ENCODE measurements around the gene MEIG1. TPM values are rescaled to one million over a fixed set of nuclear protein-coding genes. Genes with fewer than 3 reads are reported as not detected.
"Not testable (repeated sequence)": the region's sequence is repeated elsewhere in the genome, so short reads cannot be mapped to it uniquely, and the experiment has no call there.

MEIG1 gene, protein sequence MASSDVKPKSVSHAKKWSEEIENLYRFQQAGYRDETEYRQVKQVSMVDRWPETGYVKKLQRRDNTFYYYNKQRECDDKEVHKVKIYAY
- total RNA-seq (2014; rRNA removed; shearing (Covaris generic); ENCODE audit: low replicate concordance) = 3.5 TPM in 1 of 2 replicates, not detected in the other

DNA sequence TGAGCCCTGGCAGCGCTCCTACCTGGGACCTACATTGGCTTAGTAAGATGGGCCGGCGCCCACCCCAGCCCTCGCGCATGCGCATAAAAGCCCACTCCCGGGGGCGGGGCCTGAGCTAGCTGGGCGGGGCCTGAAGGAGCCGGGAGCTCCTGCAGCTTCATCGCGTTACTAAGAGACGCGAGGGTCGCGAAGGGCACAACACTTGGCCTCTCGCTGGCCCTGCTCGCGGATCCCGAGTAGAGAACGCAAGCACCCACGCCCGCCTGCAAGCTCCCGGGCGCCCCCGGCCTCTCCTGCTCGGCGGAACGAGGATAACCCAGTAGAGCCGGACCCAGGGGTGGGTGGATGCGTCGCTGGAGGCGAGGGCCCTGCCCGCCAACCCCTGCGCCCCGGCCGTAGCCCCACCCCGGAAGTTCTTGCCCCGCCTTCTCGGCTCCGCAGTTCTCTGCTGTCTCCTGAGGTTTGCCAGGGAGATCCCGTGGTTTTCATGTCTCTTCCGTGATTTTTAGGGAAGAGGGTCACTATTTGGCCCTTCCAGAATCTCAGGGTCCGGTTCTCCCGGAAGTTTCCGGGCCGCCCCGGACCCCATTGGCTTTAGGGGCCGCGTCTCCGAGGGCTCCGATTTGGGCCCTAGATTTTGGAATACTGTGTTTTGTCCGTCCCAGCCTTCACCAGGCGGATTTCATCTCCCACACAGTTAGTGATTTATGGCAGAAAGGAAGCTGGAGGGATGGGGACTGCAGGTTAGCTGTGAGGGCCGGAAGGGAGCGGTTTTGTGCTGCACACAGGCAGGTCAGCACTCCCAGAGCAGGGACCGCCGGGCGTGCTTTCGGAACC lies at the start of gene MEIG1:
MEIG1 (plus strand) TSS at position 168 of the 837 bp plus-strand sequence. CDS start 7,081 bp downstream, outside the sequence.
- in situ Hi-C loops (cut with HindIII; ENCODE audit: low pct_unique_long_range_greater_than_20kb, low sequenced_read_pairs) = no loop called here
- peak; percentile 96 for DNase-seq (ENCODE audit: low read depth)

DNA sequence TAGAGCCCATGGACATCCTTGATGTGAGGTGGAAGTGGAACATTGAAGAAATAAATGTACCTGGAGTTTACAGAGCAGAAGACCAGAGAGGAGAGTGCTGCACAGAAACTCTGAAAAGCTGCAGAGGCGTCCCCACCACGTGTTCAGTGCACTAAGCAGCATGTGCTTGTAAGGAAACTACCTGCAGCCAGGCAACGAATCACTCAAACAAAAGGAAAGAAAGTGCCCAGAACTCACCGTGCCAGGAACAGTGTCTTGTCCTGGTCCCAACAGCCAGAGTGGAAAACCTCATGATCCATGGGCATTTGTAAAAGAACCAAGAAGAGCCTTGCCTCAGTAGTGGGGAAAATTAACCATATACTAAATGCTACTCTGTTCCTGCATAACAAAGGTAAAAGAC lies 48.2 kb upstream of the MEIG1 start:
- in situ Hi-C loops (cut with HindIII; ENCODE audit: low pct_unique_long_range_greater_than_20kb, low sequenced_read_pairs) = no loop called here
- DNase-seq (ENCODE audit: low read depth) = no peak

DNA sequence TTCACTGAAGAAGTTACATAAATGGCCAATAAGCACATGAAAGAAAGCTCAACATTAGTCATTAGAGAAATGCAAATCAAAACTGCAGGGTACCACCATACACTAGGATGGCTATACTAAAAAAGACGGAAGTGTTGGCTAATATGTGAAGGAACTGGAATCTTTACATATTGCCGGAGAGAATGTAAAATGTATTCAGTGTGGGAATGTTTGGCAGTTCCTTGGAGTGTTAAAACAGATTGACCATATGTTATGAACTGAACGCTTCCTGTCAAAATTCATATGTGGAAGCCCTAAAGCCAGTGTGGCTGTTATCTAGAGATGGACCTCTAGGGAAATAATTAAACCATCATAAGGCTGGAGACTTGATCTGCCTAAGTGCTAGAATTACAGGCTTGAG lies 47.4 kb upstream of the MEIG1 start:
- no peak for DNase-seq (ENCODE audit: low read depth)
- in situ Hi-C loops (cut with HindIII; ENCODE audit: low pct_unique_long_range_greater_than_20kb, low sequenced_read_pairs) = no loop called here

DNA sequence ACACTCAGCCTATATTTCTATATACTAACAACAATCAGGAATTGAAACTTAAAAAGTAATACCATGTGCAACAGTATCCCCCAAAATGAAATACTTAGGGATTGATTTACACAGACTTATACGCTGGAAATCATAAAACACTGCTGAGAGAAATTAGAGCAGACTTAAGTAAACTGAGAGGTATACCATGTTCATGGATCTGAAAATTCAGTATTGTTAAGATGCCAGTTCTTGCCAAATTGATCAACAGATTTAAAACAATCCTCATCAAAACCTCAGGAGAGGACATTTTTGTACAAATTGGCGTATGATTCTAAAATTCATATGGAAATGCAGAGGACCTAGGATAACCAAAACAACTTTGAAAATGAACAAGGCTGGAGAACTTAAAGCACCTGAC lies 42.6 kb upstream of the MEIG1 start:
- no peak for DNase-seq (ENCODE audit: low read depth)
- in situ Hi-C loops (cut with HindIII; ENCODE audit: low pct_unique_long_range_greater_than_20kb, low sequenced_read_pairs) = no loop called here

DNA sequence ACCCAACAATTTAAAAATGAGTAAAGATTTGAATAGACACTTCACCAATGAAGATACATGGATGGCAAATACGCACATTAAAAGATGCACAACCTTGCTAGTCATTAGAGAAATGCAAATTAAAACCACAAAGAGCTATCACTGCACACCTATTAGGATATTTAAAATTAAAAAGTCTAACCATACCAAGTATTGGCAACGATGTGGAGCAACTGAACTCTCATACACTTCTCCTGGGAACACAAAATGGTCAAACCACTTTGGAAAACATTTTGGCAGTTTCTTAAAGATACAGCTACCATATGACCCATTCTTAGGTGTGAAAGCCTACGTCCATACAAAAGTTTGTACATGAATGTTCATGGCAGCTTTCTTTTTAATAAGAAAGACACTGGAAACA lies 41.4 kb upstream of the MEIG1 start:
- in situ Hi-C loops (cut with HindIII; ENCODE audit: low pct_unique_long_range_greater_than_20kb, low sequenced_read_pairs) = no loop called here

DNA sequence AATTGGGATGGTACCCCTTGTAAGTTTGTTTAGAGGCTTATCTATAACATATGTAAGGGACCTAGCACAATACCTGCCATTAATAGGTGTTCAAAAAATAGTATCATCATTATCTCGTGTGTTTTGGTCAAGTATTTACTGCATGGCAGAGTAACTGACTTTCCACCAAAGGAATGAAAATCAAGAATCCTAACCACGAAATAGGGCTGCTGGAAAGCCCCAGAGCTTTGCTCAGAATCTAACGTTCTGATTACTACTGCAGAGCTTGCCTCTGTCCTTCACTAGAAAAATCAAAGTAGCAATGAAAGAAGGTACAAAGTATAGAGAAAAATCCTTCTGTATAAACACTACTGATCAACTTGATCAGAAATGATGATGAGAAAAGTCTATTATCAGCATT lies 40.2 kb upstream of the MEIG1 start:
- in situ Hi-C loops (cut with HindIII; ENCODE audit: low pct_unique_long_range_greater_than_20kb, low sequenced_read_pairs) = no loop called here
- no peak for DNase-seq (ENCODE audit: low read depth)

More for the DNA sequence above, 41.4 kb upstream of the MEIG1 start:
- DNase-seq (ENCODE audit: low read depth) = no peak

DNA sequence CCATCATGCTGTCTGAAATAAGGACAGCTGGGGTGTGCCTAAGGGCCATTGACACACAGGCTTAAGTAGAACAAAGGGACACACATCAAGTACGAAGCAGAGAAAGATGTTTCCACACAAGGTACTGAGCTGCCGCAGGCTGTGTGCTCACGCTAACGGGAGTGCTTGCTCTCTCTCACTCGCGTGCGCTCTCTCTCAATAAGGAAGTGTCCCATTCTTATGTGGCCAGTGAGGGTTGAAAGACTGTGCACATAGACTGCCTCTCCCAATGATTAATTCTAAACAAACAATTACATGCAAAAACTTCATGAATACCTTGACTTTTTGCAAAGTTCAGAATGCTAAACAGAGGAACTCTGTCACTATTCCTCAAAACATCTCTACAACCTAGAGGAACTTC lies 35.2 kb upstream of the MEIG1 start:
- DNase-seq (ENCODE audit: low read depth) = no peak
- in situ Hi-C loops (cut with HindIII; ENCODE audit: low pct_unique_long_range_greater_than_20kb, low sequenced_read_pairs) = no loop called here

DNA sequence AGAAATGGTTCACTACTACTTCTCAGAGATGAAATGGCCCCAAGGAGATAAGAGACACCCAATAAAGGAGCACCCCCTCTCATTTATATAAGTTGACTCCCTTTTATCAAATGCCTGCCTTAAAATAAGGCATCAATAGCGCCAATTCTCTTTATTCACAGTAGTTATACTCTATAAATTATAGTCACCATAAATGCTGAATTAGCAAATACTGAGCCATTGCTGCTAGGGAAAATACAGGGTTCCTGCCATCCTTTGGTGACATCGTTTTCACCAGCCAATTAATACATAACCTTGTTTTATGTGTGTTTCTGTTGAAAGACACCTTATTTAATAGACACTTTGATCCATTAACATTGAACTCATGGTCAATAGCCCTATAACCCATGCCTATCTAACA lies 33.9 kb upstream of the MEIG1 start:
- in situ Hi-C loops (cut with HindIII; ENCODE audit: low pct_unique_long_range_greater_than_20kb, low sequenced_read_pairs) = no loop called here
- DNase-seq (ENCODE audit: low read depth) = no peak

DNA sequence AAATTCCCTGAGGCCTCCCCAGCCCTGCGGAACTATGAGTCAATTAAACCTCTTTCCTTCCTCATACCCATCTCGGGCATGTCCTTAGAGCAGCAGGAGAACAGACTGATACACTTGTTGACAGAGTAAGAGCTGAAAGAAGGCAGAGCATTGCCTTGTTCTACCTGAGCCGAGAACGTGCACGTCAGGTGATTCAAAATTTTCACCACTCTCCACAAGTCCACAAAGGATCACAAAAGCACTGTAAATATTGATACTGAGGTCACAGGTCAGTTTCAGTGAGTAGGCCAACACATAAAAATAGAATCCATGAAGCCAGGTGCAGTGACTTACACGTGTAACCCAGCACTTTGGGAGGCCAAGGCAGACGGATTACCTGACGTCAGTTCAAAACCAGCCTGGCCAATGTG lies 33.1 kb upstream of the MEIG1 start:
- in situ Hi-C loops (cut with HindIII; ENCODE audit: low pct_unique_long_range_greater_than_20kb, low sequenced_read_pairs) = no loop called here
- DNase-seq (ENCODE audit: low read depth) = no peak

DNA sequence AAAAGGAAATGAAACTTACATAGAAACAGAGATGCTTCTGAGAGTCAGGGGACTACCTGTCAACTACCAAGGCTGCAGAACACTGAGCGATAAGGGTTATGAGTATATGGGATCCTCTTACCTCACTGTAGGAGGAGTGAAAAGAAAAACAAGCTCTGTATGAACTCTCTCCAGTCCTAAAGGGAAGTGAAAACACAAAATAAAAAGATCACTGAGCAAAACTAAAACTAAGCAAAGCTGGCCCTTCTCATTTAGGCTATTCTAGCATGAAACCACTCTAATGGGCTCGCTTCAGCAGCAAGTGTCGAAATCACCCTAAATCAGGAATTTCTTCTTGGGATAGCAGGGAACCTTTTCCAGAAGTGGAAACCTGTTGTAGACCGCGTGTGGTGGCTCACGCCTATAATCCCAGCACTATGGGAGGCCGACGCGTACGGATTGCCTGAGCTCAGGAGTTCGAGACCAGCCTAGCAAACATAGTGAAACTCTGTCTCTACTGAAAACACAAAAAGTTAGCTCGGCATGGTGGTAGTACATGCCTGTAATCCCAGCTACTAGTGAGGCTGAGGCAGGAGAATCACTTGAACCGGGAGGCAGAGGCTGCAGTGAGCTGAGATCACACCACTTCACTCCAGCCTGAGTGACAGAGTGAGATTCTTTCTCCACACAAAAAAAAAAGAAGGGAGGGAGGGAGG lies 32.3 kb upstream of the MEIG1 start:
- in situ Hi-C loops (cut with HindIII; ENCODE audit: low pct_unique_long_range_greater_than_20kb, low sequenced_read_pairs) = no loop called here
- DNase-seq (ENCODE audit: low read depth) = no peak

DNA sequence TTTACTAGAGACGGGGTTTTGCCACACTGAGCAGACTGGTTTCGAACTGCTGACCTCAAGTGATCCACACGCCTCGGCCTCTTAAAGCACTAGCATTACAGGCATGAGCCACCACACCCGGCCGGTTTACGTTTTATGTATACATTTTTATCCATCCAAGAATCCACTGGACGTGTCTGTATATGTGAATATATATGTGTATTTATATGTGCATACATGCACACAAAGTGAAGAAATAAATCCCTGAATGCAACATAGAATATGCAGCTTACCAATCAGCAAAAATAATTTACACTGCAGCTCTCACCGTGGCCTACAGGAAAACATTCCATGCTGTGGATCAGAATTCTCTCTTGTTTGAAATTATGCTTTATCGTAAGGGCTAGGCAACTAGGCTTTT lies 28.6 kb upstream of the MEIG1 start:
- in situ Hi-C loops (cut with HindIII; ENCODE audit: low pct_unique_long_range_greater_than_20kb, low sequenced_read_pairs) = no loop called here
- DNase-seq (ENCODE audit: low read depth) = no peak

DNA sequence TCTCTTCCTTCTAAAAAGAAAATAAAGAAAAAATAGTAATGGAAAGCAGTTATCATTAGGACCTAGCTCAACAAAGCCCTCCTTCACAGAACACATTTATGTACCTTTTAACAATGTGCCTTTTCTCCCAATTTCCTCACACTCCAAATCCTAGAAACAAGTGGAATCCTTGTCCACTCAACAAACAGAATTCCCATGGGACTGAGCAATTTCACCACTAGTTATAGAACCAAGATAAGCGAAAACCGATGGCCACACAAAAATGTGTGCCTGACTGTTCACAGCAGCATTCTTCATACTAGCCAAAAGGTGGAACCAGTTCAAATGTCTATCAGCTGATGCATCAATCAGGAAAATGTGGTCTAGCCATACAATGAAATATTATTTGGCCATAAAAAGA lies 22.6 kb upstream of the MEIG1 start:
- DNase-seq (ENCODE audit: low read depth) = no peak
- in situ Hi-C loops (cut with HindIII; ENCODE audit: low pct_unique_long_range_greater_than_20kb, low sequenced_read_pairs) = no loop called here

DNA sequence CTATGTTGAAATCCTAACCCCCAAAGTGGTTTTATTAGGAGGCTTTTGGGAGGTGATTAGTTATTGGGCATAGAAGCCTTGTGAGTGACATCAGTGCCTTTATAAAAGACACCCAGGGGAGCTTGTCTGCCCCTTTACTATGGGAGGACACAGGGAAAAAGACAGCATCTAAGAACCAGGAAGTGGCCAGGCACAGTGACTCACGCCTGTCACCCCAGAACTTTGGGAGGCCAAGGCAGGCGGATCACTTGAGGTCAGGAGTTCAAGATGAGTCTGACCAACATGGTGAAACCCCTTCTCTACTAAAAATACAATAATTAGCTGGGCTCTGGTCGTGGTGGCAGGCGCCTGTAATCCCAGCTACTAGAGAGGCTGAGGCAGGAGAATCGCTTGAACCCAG lies 20.2 kb upstream of the MEIG1 start:
- in situ Hi-C loops (cut with HindIII; ENCODE audit: low pct_unique_long_range_greater_than_20kb, low sequenced_read_pairs) = not testable (repeated sequence)
- DNase-seq (ENCODE audit: low read depth) = peak; percentile 12

DNA sequence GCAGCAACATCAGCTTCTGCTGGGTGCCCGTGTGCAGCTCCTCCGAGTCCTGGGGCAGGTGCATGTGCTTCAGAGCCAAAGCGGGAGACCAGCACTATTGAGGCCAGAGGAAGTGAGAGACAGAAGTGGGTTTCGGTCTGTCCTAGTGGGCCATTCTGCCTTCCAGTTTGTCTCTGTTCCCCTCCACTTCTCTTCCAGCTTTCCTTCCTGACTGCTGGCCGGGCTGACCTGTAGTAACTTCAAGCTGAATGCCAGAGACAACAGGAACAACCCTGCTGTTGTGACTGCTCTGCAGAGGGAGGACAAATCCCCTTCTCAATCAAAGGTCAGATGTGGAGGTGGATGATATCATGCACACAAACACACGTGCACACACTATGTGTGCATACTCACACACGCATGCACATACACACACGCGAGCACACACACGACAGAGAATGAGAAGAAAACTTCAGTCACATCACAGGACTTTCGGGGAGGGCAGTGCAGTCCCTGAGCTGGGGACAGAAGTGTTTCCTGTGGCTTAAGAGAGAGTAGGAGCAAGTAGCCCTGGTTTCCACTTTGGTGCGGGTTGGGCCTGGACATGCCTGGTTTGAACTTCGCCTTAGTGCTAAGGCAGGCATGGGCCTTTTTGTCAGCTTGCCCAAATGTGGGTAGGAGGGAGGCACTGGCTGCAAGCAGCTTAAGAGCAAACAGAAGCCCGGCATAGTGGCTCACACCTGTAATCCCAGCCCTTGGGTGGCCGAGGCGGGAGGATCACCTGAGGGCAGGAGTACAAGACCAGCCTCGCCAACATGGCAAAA lies 16.8 kb upstream of the MEIG1 start:
- in situ Hi-C loops (cut with HindIII; ENCODE audit: low pct_unique_long_range_greater_than_20kb, low sequenced_read_pairs) = not testable (repeated sequence)

DNA sequence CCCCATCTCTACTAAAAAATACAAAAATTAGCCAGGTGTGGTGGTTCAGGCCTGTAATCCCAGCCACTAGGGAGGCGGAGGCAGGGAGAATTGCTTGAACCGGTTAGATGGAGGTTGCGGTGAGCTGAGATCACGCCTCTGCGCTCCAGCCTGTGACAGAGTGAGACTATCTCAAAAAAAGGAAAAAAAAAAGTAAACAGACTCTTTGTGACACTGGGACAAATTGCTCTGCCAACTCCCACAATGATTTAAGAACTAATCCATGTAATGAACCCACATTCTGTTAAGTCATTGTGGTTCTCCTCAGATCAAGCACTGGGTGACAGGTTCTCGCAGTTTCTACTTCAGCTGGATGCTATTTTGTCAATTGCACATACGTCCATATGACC lies 16.2 kb upstream of the MEIG1 start:
- in situ Hi-C loops (cut with HindIII; ENCODE audit: low pct_unique_long_range_greater_than_20kb, low sequenced_read_pairs); DNase-seq (ENCODE audit: low read depth): not testable (repeated sequence)

More for the DNA sequence above, 16.8 kb upstream of the MEIG1 start:
- DNase-seq (ENCODE audit: low read depth) = not testable (repeated sequence)

DNA sequence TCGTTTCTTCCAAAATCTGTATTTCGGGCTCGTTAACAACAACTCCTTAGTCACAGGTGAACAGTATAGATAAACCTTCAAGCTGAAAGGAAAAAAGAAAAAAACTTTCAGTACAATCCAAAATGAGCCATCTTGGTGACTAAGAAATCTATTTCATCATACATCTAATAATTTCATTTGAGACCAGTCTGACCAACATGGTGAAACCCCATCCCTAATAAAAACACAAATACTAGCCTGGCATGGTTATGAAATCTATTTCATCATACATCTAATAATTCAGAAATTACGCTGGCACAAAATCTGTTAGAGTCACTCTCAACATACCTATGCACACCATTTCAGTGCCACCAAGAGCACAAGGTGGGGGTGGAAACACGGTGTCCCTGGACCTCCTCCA lies 14.1 kb upstream of the MEIG1 start:
- no peak for DNase-seq (ENCODE audit: low read depth)
- in situ Hi-C loops (cut with HindIII; ENCODE audit: low pct_unique_long_range_greater_than_20kb, low sequenced_read_pairs) = no loop called here

DNA sequence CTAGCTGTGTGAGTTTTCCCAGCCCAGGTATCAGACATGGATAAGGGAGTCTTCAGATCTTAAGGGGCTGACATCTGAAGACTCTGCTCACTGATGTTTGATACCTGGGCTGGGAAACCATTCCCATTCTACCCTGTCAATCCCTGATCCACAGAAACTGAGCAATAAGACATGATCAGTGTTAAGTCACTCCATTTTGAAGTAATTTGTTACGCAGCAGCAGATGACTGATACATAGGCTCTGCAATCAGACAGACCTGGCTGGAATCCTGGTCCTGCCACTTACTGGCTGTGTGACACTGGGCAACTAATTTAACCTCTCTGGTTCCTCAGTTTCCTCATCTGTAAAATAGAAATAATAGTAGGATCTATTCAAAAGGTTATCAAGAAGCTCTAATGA lies 11.9 kb upstream of the MEIG1 start:
- in situ Hi-C loops (cut with HindIII; ENCODE audit: low pct_unique_long_range_greater_than_20kb, low sequenced_read_pairs) = no loop called here
- no peak for DNase-seq (ENCODE audit: low read depth)

DNA sequence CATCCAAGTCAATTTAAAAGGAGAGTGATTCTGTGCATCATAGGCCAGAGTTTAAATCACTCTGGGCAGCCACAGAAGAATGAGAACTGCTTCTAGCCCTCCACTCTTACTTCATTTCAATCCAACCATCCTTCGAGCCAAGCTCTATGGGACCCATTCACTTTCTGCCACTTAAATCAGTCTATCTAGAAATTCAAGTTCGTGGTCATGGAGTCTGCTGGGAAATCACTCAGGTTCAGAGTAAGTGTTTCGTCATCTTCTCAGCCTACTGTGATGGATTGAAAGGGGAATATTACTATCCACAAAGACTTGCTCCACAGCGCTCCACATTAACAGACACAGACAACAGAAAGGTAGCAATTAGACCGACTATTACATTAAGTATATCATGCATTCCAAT lies 9.9 kb upstream of the MEIG1 start:
- no peak for DNase-seq (ENCODE audit: low read depth)
- in situ Hi-C loops (cut with HindIII; ENCODE audit: low pct_unique_long_range_greater_than_20kb, low sequenced_read_pairs) = no loop called here

Measured in Caki2 (cell line).